HG03280 (cell line): ENCODE results near the gene C1QTNF4.
"Not testable (repeated sequence)": the region's sequence is repeated elsewhere in the genome, so short reads cannot be mapped to it uniquely, and the experiment has no call there.

Experiments used
- ATAC-seq: cut with Tn5 transposase; IDR thresholded peaks from one replicate; pipeline ENCODE4 v1.9.1; 2021; ENCODE audit warnings: mild to moderate bottlenecking, moderate library complexity; ENCODE audit not compliant: unreplicated experiment

The C1QTNF4 gene

GRCh38 chr11:47569646-47570045 lies 24.6 kb downstream of the C1QTNF4 start:
- no peak for ATAC-seq

GRCh38 chr11:47566149-47566698 lies 28.0 kb downstream of the C1QTNF4 start:
- no peak for ATAC-seq

DNA sequence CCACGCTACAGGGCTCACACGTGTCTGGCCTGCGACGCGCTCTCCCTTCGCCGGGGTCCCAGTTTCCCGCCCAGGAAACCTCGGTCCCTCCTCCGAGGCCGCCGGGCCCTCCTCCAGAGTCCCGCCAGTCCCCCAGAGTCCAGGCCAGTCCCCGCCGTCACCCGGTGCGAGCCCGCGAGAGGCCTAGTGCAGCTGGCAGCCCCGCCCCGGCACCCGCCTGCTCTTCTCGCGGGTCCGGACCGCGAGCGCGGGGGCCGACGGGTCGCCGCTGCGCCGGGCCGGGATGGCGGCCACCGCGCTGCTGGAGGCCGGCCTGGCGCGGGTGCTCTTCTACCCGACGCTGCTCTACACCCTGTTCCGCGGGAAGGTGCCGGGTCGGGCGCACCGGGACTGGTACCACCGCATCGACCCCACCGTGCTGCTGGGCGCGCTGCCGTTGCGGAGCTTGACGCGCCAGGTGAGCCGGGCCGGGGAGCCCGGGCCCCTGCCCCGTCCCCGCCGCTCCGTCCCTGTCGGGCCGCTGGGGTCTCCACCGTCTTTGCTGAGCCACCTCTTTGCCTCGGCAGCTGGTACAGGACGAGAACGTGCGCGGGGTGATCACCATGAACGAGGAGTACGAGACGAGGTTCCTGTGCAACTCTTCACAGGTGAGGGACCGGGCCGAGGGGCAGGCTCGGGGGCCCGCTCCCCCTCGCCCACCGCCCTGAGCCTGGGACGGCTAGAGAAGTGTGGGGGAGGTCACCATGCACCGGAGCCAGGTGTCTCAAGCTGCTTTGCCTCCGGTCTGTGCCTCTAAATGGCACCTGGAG lies 28.7 kb downstream of the C1QTNF4 start, which contains the start of gene PTPMT1:
TSS of gene PTPMT1 (plus strand) at position 260 of the 809 bp plus-strand sequence. CDS start at position 284, 24 bp downstream.
- peak; percentile 92 for ATAC-seq

DNA sequence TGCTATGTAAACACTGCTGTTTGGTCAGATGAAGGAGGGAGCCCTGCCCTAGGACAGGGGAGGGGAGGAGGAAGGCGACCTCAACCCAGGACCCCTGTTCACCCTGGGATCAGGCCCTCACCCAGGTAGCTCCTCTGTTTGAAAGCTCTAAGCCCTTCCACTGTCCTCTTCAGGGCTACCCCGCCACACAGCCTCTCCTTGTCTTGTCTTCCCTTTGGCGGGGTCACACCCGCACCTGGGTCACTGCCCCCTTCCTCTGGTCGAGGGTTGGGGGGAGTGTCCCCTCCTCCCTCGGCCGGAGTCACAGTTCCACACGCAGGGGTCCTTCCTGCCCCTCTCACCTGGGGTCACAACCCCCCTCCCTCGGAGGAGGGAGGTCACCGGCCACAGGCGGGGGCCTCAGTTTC lies 29.3 kb downstream of the C1QTNF4 start:
- ATAC-seq: peak; percentile 7

- ATAC-seq: not testable (repeated sequence)
Observed at GRCh38 chr11:47564366-47564765, 29.8 kb downstream of the C1QTNF4 start.

DNA sequence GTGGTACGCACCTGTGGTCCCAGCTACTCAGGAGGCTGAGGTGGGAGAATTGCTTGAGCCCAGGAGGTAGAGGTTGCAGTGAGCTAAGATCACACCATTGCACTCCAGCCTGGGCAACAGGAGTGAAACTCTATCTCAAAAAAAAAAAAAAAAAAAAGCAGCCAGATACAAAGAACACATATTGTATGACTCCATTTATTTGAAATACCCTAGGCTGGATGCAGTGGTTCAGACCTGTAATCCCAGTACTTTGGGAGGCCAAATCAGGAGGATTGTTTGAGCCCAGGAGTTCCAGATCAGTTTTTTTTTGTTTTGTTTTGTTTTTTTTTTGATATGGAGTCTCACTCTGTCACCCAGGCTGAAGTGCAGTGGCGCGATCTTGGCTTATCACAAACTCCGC lies 31.8 kb downstream of the C1QTNF4 start:
- not testable (repeated sequence) for ATAC-seq

- ATAC-seq: no peak
Observed at GRCh38 chr11:47560426-47560825, 33.8 kb downstream of the C1QTNF4 start.

DNA sequence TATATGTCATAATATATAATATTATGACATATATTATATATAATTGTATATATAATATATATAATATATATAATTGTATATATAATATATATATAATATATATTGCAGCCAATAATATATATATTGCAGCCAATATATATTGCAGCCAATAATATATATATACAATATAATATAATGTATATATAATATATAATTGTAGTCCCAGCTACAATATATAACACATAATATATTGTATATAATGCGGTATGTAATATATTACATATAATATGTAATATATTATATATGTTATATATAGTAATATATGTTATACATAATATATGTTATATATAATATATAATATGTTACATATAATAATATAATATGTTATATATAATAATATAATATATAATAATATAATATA lies 35.5 kb downstream of the C1QTNF4 start:
- ATAC-seq: no peak

GRCh38 chr11:47557004-47557403 lies 37.2 kb downstream of the C1QTNF4 start:
- not testable (repeated sequence) for ATAC-seq

DNA sequence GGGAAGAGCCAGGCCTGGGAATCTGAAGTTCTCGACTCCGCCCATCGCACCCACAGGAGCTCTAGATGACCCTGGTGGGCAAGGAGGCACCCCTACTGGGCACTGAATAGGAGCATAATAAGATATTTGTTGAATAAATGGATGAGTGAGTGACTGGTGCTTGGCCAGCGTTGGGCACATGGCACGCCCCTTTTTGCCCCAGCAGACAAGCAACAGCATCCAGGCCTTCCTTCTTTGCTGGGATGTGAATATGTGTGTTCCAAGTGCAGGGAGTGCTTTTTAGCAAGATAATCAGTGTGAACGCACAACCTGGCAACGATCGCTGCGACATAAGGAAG lies 40.8 kb downstream of the C1QTNF4 start:
- peak; percentile 29 for ATAC-seq

DNA sequence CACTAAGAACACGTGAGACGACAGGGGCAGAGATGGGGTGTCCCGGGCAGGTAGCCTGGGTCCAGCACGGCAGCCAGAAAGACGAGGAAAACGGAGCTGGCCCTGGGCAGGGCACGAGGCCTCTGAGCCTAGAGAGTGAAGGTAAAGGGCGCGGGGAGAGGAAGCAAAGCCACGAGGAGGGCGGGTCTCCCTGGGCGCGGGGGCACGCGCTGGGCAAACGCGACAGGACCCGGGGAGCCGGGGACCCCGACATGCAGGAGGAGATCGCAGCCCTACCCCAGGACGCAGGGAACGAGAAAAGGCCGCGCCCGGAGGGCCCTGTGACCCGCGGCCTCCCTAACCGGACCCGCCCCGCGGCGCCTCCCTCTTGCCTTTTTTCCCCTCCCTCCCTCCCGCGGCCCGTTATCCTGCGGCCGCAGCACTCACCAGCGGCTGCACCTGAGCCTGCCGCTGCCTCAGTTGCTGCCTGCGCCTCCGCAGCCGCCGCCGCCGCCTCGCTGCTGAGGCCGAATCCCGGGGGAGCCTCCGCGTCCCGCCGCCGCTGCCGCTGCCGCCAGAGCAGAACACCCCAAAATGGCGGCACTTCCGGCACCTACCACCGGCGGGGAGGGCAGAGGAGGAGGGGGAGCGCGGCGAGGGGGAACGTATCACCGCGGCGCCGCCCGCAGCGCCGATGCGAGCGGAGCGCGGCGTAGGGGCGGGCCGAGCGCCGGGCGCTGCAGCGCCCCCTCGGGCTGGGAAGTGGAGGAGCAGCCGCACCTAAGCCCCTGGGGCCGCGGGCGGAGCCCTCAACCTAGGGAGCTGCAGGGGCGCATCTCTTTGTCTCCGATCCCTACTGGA lies 41.4 kb downstream of the C1QTNF4 start, which contains the start of gene CELF1:
TSS of gene CELF1 (minus strand) at position 567 of the 840 bp plus-strand sequence. CDS start 53,609 bp downstream, outside the sequence.
- ATAC-seq: peak; percentile 93

DNA sequence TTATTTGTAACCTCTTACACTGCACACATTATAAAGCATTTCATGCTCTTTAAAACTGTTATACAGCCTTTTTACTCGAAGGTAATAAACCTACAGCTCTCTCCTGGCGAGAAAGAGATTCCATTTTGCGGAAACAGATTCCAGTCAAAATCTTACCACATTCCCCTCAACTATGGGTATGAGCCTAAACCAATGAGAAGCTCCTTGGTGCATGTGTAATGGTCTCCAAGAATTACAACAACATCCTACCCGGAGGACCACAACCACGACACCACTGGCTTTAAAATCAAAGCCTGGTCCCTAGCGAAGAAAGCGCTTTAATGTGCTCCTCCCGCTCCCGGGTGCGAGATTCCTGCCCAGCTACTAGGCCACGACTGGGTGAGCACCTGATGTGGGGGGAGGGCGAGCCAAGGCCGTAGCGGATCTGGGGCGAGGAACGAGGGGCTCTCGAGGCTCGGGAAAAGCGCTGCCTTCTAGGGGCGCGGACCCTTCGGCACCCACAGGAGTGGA lies 42.1 kb downstream of the C1QTNF4 start:
- no peak for ATAC-seq

GRCh38 chr11:47551086-47551485 lies 43.1 kb downstream of the C1QTNF4 start:
- ATAC-seq: no peak

DNA sequence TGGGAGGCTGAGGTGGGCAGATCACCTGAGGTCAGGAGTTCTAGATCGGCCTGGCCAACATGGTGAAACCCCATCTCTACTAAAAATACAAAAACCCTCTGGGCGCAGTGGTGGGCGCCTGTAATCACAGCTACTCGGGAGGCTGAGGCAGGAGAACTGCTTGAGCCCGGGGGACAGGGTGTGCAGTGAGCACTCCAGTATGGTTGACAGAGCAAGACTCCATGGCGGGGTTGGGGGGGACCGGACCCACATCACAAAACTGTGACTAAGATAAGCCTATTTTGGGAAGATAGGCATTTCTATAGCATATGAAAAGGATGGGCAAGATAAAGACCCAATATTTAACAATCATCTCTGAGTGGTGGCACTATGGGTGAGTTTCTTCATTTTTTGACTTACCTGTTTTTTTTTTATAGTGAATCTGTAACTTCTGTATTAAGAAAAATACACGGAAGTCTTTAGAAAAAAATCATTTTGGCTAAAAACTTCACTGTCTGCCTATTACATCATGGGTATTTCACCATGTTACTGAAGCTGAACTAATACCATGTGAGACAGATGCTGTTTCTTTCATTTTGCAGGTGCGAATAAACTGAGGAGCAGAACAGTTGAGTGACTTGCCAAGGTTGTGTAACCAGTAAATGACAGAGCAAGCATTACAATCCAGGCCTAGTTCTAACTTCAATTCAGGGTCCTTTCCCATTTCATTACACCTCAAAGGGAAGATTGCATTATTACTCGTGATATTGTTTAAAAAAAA lies 43.7 kb downstream of the C1QTNF4 start:
- ATAC-seq: no peak

- not testable (repeated sequence) for ATAC-seq
Observed at GRCh38 chr11:47546274-47546673, 47.9 kb downstream of the C1QTNF4 start.

GRCh38 chr11:47545298-47545697 lies 48.9 kb downstream of the C1QTNF4 start:
- ATAC-seq: no peak

- ATAC-seq: no peak
Observed at GRCh38 chr11:47541070-47541469, 53.1 kb downstream of the C1QTNF4 start.

- no peak for ATAC-seq
Observed at GRCh38 chr11:47539681-47540039, 54.6 kb downstream of the C1QTNF4 start.
